NOMO-1 (cell line): ENCODE data around the gene SPTBN5.

Source experiments
- DNase-seq, 2 experiments: peaks; one replicate each; lab custom pipeline; 2025; ENCODE audit not compliant: unreplicated experiment in 2 of 2; lab: John Stamatoyannopoulos, UW

SPTBN5 gene

GRCh38 chr15:41893422-41894250 lies at the start of gene SPTBN5:
SPTBN5 (minus strand) TSS chr15:41894053; CDS start chr15:41893497, 556 bp downstream.
- DNase-seq, result no peak

GRCh38 chr15:41942886-41943285 lies 49.0 kb upstream of the SPTBN5 start:
- no peak for DNase-seq

- DNase-seq, result no peak
Measured at GRCh38 chr15:41941644-41942415, 48.0 kb upstream of the SPTBN5 start.

- DNase-seq, result no peak
Measured at GRCh38 chr15:41940441-41940857, 46.6 kb upstream of the SPTBN5 start.

- no peak for DNase-seq
Measured at GRCh38 chr15:41939986-41940385, 46.1 kb upstream of the SPTBN5 start.

- no peak for DNase-seq
Measured at GRCh38 chr15:41937568-41937923, 43.7 kb upstream of the SPTBN5 start.

- no peak for DNase-seq
Measured at GRCh38 chr15:41936649-41937567, 43.1 kb upstream of the SPTBN5 start.

GRCh38 chr15:41936155-41936554 lies 42.3 kb upstream of the SPTBN5 start:
- no peak for DNase-seq

- no peak for DNase-seq
Measured at GRCh38 chr15:41935566-41936020, 41.7 kb upstream of the SPTBN5 start.

GRCh38 chr15:41934843-41935242 lies 41.0 kb upstream of the SPTBN5 start:
- no peak for DNase-seq

GRCh38 chr15:41933771-41934170 lies 39.9 kb upstream of the SPTBN5 start:
- no peak for DNase-seq

- no peak for DNase-seq
Measured at GRCh38 chr15:41933326-41933725, 39.5 kb upstream of the SPTBN5 start.

- no peak for DNase-seq
Measured at GRCh38 chr15:41932511-41933289, 38.8 kb upstream of the SPTBN5 start.

GRCh38 chr15:41932101-41932500 lies 38.2 kb upstream of the SPTBN5 start:
- DNase-seq, result no peak

- DNase-seq, result no peak
Measured at GRCh38 chr15:41930867-41931222, 37.0 kb upstream of the SPTBN5 start.

GRCh38 chr15:41930221-41930866 lies 36.5 kb upstream of the SPTBN5 start:
- DNase-seq, result peak; percentile 27 to 67

- no peak for DNase-seq
Measured at GRCh38 chr15:41928637-41929620, 35.1 kb upstream of the SPTBN5 start.

- no peak for DNase-seq
Measured at GRCh38 chr15:41928100-41928499, 34.2 kb upstream of the SPTBN5 start.
